ENCODE results near the gene ELP4. TPM values are rescaled to one million over a fixed set of nuclear protein-coding genes. Genes with fewer than 3 reads are reported as not detected.

ELP4 gene
- total RNA-seq, 1 experiment from 2014 or later: 21.4 TPM

GRCh38 chr11:31792036-31792435 is 282.5 kb downstream of the ELP4 start:
- ATAC-seq (no peak), DNase-seq (ENCODE audit: low read depth, low spot score) (no peak)
- Histone ChIP-seq H3K4me1 (ENCODE audit: control insufficient read depth in 1 of 2, insufficient read depth in 2 of 2, low read length in 2 of 2) (no peaks in the 10 kb centered on the region), H3K4me2 (ENCODE audit: low read length) (no peak overlapping the region), H2AFZ (ENCODE audit: low read depth, low read length, poor library complexity, severe bottlenecking) (no peak overlapping the region), H3K9me3 (ENCODE audit: control insufficient read depth in 1 of 2, insufficient read depth in 1 of 2, low read depth in 1 of 2, low read length in 2 of 2) (no peaks in the 10 kb centered on the region), H3K9ac (ENCODE audit: low read length) (no peak overlapping the region), H3K27ac (ENCODE audit: low read depth, low read length) (no peak overlapping the region), H3K27me3 (ENCODE audit: insufficient read depth, low read length) (no peaks in the 10 kb centered on the region), H3K79me2 (ENCODE audit: insufficient read depth, low read length) (no peaks in the 10 kb centered on the region), H3K9me2 (ENCODE audit: insufficient read depth) (no peaks in the 10 kb centered on the region), H3K4me3 (replicated peaks in 1 of 2; ENCODE audit: low read depth in 1 of 2, low read length in 2 of 2) (no peak overlapping the region), H3K36me3 (ENCODE audit: control insufficient read depth in 1 of 2, insufficient read depth in 2 of 2, low read length in 2 of 2) (no peaks in the 10 kb centered on the region), H4K20me1 (ENCODE audit: insufficient read depth) (no peaks in the 10 kb centered on the region)
- intact Hi-C loops (cut with micrococcal nuclease): no loop called here
- no TSS peak for BruUV-seq (replicated peaks)
- ChIA-PET POLR2A (no interaction called here), RAD21 (ENCODE audit: low non-redundant PET in 1 of 2, low total read pairs in 2 of 2, uncharacterized antibody in 2 of 2, unreplicated experiment in 2 of 2) (no interaction called here), CTCF (no interaction called here)
- TF ChIP-seq POLR2AphosphoS5 (IDR thresholded peaks at IDR 0.05; ENCODE audit: low read depth, low read length): no peak
- no peak for TF ChIP-seq ATF3 (IDR thresholded peaks at IDR 0.05)
- TF ChIP-seq SIN3A (IDR thresholded peaks at IDR 0.05; ENCODE audit: low read depth): no peak
- TF ChIP-seq JUND (IDR thresholded peaks at IDR 0.05): no peak
- TF ChIP-seq FOSL1 (IDR thresholded peaks at IDR 0.05; ENCODE audit: low read depth): no peak
- TF ChIP-seq RAD21 (IDR thresholded peaks at IDR 0.05; ENCODE audit: low read depth): no peak
- TF ChIP-seq REST (IDR thresholded peaks at IDR 0.05; ENCODE audit: low read depth): no peak
- no peak for TF ChIP-seq SP1 (IDR thresholded peaks at IDR 0.05; ENCODE audit: low read depth)
- TF ChIP-seq EZH2 (IDR thresholded peaks at IDR 0.05): no peak
- no peak for TF ChIP-seq ZBTB33 (IDR thresholded peaks at IDR 0.05; ENCODE audit: extremely low read depth, insufficient replicate concordance, low read length)
- no peak for TF ChIP-seq ELF1 (IDR thresholded peaks at IDR 0.05; ENCODE audit: borderline replicate concordance, low read depth)
- no peak for TF ChIP-seq EGR1 (IDR thresholded peaks at IDR 0.05; ENCODE audit: low read depth)
- no peak for TF ChIP-seq ZNF274 (IDR thresholded peaks at IDR 0.05; ENCODE audit: low read depth, low read length)
- TF ChIP-seq EZH2phosphoT487 (IDR thresholded peaks at IDR 0.05; ENCODE audit: borderline replicate concordance): no peak
- TF ChIP-seq MAX (IDR thresholded peaks at IDR 0.05): no peak

All from HCT116 (cell line).